DOHH2 (cell line): ENCODE results near the gene NPAS2.

ENCODE experiments used
- EZH2phosphoT487 ChIP-seq: fragments of 200-600 bp; sonication (generic); IDR thresholded peaks from 2 replicates; pipeline ENCODE4 v1.6.1; 2017; ENCODE audit warnings: borderline replicate concordance, mild to moderate bottlenecking, antibody characterized with exemption, low read length, moderate library complexity, mixed read lengths
- TF ChIP-seq, protein P1 (sequence below): fragments of 200-600 bp; sonication (generic); IDR thresholded peaks from one replicate; pipeline ENCODE4 v1.5.1; 2014; ENCODE audit warnings: antibody characterized with exemption, mild to moderate bottlenecking, low read depth, low read length; ENCODE audit not compliant: poor library complexity, severe bottlenecking

DNA sequence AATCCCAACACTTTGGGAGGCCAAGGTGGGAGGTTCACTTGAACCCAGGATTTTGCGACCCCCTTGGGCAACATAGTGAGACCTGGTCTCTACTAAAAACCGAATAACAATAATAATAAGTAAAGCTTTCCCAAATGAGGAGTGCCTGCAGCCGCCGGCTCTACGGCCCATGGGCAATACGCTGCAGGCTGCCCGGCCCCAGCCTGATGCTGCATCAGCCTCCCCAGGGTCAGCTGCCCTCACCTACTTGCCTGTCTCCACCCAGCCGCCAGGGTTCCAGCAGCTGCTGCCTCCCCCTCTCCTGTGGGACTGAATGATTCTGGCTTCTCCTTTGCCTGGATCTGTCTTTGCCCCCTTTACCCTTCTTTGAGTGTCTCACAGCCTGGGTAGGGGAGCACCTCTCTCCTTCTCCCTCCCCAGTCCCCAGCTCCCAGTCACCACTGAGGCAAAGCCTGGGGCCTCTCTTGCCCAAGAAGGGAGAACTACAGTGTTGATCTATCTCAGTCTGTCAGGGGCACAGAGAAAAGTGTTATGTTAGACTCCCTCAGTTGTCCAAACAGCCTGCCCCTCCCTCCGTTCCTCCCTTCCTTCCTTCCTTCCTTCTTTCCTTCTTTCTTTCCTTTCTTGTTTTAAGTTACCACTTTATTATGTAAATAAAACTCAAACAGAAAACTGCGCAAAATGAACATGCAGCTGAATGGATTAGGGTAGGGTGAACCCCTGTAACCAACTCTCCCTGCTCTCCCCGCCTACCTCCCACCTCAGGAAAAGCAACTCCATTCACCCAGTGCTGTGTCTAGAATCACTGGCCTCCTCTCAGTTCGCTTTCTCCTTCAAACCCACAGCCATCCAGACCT, 38.2 kb upstream of the NPAS2 start:
- TF ChIP-seq, protein P1, sequence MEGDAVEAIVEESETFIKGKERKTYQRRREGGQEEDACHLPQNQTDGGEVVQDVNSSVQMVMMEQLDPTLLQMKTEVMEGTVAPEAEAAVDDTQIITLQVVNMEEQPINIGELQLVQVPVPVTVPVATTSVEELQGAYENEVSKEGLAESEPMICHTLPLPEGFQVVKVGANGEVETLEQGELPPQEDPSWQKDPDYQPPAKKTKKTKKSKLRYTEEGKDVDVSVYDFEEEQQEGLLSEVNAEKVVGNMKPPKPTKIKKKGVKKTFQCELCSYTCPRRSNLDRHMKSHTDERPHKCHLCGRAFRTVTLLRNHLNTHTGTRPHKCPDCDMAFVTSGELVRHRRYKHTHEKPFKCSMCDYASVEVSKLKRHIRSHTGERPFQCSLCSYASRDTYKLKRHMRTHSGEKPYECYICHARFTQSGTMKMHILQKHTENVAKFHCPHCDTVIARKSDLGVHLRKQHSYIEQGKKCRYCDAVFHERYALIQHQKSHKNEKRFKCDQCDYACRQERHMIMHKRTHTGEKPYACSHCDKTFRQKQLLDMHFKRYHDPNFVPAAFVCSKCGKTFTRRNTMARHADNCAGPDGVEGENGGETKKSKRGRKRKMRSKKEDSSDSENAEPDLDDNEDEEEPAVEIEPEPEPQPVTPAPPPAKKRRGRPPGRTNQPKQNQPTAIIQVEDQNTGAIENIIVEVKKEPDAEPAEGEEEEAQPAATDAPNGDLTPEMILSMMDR: no peak
- no peak for TF ChIP-seq EZH2phosphoT487
